DMS153 treated with DMSO at 0.1 percent for 48 hours (cell line): ENCODE results near the gene RAX2.

Source experiments
- DNase-seq: peaks from one replicate; lab custom pipeline; 2025; ENCODE audit not compliant: unreplicated experiment; lab: John Stamatoyannopoulos, UW

The RAX2 gene

GRCh38 chr19:3801412-3802096, 29.5 kb upstream of the RAX2 start:
- peak; percentile 29 for DNase-seq

DNA sequence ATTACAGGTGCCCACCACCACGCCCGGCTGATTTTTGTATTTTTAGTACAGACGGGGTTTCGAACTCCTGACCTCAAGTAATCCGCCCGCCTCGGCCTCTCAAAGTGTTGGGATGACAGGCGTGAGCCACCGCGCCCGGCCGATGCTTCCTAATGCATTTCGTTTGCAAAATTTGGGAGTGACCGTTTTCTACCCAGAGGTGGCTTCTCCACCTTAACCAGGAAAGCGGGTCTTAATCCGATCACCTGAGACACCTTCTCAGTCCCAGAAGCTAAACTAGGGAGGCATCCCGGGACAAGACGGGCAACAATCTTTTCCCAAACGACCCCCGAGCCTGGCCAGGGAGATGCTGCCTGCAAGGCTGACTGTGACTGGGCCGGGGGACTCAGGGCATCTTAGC, 29.0 kb upstream of the RAX2 start:
- DNase-seq: no peak

DNA sequence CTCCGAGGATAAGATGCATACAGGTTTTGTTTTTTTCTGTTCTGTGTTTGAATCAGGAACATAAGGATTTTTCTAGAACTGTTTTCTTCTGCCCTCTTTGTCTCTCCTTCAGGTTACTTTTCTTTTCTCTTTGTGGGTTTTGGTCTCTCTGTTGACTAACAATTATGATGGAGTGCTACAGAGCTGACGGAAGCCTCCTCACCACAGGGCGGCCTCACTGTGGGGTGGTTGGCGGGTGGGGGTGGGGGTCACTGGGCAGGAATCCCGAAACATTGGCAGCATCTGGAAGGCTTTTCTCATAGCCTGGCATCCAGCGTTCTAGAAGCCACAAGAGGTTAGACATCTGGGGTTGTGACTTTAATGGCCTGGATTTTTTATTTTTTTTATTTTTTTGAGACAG, 26.1 kb upstream of the RAX2 start:
- no peak for DNase-seq

- no peak for DNase-seq
Observed at GRCh38 chr19:3796358-3796757, 24.3 kb upstream of the RAX2 start.

GRCh38 chr19:3793799-3794198, 21.8 kb upstream of the RAX2 start:
- no peak for DNase-seq

DNA sequence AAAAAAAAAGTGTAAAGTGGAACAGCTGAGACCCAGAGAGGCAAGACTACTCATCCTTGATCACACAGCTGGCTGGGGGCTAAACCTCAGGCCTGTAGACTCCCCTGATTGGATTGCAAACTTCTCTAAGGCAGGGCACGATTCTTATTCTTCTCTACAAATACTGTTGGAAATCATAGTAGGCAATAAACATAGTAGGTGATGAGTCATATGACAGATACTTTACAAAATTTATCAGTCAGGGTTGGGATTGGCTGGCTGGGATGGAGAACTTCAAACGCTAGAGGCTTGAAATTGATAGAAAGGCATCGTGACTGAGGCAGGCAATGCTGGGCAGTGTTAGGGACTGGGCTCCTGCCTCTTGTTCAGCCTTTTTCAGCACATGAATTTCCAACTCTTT, 20.1 kb upstream of the RAX2 start:
- DNase-seq: no peak

GRCh38 chr19:3790941-3791340, 18.9 kb upstream of the RAX2 start:
- no peak for DNase-seq

DNA sequence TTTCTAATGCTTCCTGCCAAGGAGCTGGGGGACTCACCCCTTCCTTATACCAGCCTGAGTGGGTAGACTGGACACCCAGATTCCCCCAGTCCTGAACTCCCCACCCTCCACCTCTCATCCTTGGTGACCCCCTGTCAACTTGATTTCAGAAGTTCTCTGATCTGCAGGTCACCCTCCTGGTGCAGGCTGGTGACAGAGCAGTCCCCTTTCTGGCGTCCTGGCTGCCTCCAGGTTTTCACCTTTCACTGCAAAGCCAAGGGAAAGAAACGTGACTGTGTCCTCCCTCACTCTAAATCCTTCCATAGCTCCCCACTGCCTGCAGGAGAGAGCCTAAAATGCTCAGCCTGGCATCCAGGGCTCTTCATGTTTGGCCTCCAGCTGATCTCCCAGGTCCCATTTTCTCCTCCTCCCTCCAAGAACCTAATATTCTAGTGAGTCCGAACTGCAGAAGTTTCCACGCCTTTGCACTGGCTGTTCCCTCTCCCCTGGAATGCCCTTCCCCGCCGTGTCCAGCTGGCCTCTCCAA, 18.2 kb upstream of the RAX2 start:
- DNase-seq: no peak

DNA sequence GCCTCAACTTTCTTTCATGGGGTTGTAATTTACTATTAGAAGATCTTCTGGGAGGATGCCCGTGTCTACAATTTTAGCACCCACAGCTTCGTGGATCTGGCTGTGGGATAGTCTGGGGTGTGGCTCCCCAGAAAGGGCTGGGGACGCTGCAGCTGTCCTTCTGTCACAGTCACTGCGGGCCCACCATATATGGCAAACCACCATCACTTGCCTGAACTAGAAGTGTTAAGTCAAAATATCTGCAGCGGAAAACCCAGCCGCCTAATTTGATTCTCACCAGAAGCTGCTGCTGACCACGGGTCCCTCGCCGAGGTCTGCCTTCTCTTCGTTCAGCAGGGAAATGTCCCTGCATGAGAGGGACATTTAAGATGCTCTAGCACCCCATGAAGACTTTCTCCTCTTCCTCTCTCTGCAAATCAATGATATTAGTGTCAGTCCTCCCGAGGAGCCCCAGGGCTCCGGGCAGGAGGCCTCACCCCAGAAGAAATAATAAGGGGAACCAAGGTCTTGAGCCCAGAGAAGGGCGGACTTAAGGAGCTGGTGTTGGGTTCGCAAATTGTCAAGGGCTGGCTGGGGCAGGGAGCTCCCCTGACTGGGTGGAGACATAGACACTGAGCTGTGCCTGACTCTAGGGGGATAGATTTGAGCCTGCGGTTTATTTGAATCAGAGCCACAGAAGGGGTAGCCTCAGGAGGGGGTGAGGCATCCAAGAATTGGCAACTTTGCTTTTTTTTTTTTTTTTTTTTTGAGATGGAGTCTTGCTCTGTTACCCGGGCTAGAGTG, 17.2 kb upstream of the RAX2 start:
- DNase-seq: no peak

GRCh38 chr19:3785938-3786824, 14.2 kb upstream of the RAX2 start, which contains the start of gene MATK:
Gene MATK (minus strand): TSS chr19:3786381. CDS start chr19:3785135, 1,246 bp downstream.
- no peak for DNase-seq

DNA sequence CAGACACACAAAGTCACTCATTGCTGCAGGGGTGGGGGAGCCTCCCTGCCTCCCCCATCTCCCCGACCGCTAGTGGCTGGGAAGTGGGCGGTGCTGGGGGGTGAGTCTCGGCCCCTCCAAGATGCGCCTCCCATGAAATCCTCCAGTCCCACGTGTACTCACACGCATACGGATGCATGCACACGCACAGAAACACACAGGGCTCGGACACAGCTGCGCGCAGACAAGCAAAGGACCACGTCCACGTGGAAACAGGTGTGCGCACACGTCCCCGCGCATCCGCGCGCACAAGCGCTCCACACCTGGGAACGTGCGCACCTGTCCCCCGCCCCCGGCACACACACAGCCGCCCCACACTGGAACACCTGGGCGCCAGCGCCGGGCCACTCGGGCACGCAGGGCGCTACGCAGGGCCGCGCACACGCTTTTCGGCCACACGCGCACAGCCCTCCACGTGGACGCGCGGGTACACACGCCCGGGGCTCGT, 13.5 kb upstream of the RAX2 start:
- DNase-seq: no peak

DNA sequence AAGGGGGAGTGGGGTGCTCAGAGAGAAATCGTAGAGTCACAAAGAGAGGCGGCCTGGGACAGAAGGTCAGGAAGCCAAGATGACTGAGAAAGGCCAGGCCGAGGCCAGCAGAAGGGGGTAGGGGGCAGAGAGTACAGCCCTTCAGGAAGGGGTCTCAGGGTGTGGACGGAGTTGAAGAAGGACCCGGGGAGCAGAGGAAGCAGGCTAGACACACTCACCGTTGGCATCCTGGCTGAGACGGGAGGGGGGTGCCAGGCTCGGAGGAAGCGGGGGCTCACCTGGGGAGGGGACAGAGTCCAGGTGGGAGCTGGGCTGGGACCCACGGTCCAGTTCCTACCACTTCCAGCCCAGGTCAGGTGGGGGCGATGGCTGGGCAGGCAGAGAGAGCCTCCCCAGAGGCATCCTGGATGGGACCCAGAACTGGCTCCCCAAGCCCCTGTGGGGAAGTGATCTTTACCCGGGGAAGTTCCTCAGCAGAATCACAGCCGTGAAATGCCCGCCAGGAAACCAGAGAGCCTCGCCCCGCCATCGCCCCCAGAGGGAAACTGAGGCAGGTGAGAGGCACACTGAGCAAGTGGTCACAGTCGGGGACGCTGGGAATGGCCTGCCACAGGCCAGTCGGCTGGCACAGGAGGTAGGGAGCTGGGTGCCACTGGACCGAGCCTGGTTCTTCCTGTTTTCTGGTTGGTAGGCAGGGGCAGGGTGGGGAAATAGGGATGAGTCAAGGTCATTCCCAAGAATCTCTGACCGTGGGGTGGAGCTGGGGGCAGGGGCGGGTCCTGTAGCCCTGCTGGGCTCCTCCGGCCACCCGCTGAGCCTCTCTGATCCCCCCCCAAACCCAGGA, 12.8 kb upstream of the RAX2 start:
- DNase-seq: no peak

DNA sequence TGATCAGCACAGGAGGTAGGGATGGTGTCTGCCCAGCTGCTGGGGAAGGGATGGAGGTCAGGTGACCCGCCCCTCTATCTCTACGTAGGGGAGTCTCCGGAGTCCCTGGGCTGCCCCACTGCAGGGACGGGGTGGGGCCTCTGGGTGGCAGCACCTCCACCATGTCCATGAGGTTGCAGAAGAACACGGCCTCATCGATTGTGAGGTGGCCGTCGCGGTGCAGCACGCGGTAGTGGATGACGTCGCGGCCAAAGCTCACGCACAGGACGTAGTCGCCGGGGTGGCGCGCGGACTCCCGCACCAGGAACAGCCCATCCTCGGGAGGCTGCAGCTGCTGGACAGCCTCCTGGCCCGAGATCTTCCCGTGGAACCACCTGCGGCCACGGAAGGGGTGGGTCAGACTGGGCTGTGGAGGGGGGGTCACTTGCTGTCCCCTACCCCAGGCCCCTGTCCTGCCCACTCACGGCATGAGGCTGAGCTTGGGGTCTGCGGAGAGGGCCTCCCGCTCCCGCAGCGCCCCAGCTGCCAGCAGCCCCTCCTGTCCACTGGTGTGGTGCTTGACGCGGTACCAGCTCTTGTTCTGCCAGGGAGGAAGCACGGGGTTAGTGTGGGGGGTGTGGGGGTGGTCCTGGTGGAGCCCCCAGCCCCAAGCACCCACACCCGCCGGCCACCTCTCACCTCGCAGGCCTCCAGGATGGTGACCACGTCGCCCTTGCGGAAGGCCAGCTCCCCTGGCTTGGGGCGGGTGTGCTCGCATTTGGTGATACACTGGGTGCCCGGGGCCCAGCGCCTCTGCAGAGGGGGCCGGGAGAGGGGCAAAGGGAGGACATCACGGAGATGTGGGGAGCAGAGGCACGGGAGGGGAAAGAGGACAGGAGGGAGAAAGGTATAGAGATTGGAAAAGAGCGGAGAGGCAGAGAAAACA, 11.9 kb upstream of the RAX2 start:
- no peak for DNase-seq

DNA sequence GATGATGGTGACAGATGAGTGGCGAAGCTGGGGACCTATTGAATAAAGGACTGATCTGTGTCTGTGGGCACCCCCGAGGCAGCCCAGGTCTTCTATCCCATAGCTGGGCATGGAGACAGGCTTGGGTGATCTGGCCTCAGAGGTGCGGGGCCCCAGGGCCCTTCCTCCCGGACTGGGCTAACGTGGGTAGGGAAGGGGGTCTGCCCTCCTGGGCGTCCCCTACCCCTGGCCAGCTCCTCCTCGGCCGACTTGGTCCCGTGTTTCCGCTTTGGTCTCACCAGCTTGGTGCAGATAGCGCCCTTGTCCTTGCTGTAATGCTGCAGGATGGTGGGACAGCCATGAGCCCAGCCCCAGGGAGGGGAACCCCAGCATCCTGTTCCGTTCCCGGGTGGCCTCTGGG, 10.9 kb upstream of the RAX2 start:
- no peak for DNase-seq

DNA sequence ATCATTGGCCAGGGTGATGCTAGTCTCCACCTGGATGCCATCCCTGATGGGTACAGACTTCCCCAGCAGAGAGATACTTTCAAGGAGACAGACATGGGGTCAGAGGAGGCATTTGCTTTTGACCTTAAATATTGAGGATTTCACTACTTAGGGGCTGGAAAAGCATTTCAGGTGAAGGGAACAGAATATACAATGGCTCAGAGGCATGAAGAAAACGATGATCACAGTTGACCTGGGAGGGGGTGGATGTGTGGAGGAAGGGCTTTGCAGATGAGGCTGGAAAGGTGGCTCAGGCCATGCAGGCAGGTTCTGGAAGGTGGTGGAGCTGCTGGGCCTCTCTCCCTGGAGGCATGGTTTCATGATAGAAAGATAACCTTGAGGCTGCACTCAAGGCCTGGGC, 10.3 kb upstream of the RAX2 start:
- DNase-seq: no peak

- DNase-seq: no peak
Observed at GRCh38 chr19:3781603-3782002, 9.6 kb upstream of the RAX2 start.

GRCh38 chr19:3780786-3781304, 8.8 kb upstream of the RAX2 start:
- no peak for DNase-seq

DNA sequence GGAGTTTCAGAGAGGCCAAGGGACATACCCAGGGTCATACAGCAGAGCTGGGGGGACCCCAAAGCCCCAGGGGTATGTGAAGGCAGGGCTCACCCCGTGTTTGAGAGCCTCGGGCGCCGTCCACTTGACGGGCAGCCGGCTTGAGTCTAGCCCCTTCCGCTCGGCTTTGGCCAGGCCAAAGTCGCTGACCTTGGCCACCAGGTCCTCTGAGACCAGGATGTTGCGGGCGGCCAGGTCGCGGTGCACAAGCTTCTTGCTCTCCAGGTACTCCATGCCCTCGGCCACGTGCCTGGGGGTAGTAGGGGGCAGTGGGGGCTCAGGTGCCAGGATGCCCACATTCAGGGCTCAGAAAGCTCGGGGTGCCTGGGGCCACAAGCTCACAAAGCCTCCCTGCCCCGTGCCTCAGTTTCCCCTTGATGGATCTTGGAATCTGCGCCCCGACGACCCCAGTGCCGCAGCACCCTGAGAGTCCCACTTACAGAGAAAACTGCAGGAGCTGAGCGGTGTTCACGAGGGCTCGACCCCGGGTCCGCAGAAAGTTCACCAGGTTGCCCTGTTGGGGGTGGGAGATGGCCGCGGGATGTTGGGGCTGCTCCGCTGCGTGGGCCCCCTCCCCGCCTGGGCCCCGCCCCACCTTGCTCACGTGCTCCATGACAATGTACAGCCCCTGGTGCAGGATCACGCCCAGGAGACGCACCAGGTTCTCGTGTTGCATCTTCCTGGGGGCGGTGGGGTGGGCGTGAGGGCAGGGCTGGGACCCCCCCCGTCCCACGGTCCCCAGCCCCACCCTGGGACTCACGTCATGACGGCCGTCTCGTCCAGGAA, 7.1 kb upstream of the RAX2 start:
- no peak for DNase-seq
